Epithelial cell of proximal tubule (primary cell): ENCODE results near the gene LYPD1. TPM values are rescaled to one million over a fixed set of nuclear protein-coding genes. Genes with fewer than 3 reads are reported as not detected.

Source experiments
- DNase-seq: peaks from one replicate; pipeline ENCODE4 v3.0.0-alpha.2; 2011; ENCODE audit warnings: low read depth
- H3K4me3 ChIP-seq: 2 replicates; pipeline ENCODE4 v1.5.1; 2011; ENCODE audit warnings: low read depth, mild to moderate bottlenecking, low read length
- CTCF ChIP-seq: conservative IDR thresholded peaks from 2 replicates; pipeline ENCODE4 v1.5.1; 2012; ENCODE audit warnings: low read depth, mild to moderate bottlenecking, low read length
- total RNA-seq: library from RNA; depleted of rRNA; stranded (reverse); fragments of >200 nt; gene quantifications from 2 replicates; pipeline ENCODE4 v1.2.3, GENCODE V29; 2015

The LYPD1 gene
- total RNA-seq, 1 donor from 2014 or later: 45.3 TPM

- no peak for TF ChIP-seq CTCF
- no peak for DNase-seq
- no peak overlapping the region for H3K4me3 ChIP-seq
Observed at GRCh38 chr2:132636346-132636745, 33.7 kb downstream of the LYPD1 start.

- no peak for DNase-seq
- no peak overlapping the region for H3K4me3 ChIP-seq
- no peak for TF ChIP-seq CTCF
Observed at GRCh38 chr2:132633635-132634034, 36.4 kb downstream of the LYPD1 start.

- peak; percentile 44 for DNase-seq
- H3K4me3 ChIP-seq: no peak overlapping the region
- TF ChIP-seq CTCF: no peak
Observed at GRCh38 chr2:132632000-132632649, 37.9 kb downstream of the LYPD1 start.

DNA sequence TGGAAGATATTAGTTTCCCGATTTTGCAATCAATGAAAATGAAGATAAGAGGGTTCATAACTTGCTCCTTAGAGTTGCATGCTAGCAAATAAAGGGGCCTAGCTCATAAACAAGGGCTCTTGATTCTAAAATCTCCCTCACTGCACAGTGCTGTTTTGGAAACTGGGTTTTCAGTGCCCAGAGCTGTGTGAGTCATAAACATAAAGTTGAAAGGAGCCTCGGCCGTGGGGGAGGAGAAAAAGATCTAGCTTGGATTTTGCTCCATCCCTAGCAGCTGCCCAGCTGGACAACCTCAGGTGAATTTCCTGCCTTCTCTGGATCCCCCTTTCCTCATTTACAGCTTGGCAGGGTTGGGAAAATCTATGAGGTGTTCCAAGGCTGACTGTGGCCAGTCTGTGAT lies 42.5 kb downstream of the LYPD1 start:
- no peak for TF ChIP-seq CTCF
- no peak overlapping the region for H3K4me3 ChIP-seq
- DNase-seq: no peak

DNA sequence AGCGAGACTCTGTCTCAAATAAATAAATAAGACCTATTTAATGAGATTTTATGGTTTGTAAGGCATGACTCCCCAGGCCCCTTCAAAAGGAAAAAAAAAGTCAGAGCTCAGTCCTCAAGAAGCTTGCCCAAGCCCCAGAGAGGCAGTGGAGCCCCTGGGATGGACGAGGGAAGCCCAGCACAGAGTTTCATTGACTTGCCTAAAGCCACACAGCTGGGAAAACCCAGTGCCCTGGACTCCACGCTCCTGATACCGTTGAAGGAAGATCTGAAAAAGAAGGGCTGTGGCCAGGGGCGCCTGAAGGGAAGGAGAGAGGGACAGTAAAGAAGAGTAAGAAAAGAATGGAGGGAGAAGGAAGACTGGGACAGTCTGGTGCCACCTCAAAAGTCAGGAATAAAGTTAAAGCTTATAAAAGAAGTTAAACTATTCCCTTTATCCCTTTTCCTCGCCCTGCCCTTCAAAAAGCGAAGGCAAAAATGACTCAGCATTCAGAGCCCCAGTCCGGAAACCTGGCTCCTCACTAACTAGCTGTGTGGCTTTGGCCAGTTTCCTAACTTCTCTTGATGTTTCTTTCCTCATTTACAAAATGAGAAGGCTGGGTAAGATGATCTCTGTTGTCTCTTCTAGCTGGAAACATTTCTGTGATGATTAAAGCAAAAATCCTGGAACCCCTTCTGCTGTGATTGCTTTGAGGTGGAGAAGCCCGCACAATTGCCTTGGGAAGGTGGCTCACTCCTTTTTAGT lies 46.7 kb downstream of the LYPD1 start:
- no peak for DNase-seq
- H3K4me3 ChIP-seq: no peak overlapping the region
- no peak for TF ChIP-seq CTCF

- DNase-seq: no peak
- H3K4me3 ChIP-seq: no peak overlapping the region
- TF ChIP-seq CTCF: no peak
Observed at GRCh38 chr2:132621131-132621875, 48.7 kb downstream of the LYPD1 start.
